Measurements from ENCODE around the gene SPDYE3. TPM values are rescaled to one million over a fixed set of nuclear protein-coding genes. Genes with fewer than 3 reads are reported as not detected.
A peak's percentile ranks its signal among the peaks of the same experiment; 100 is the strongest.
"Not testable (repeated sequence)": the region's sequence is repeated elsewhere in the genome, so short reads cannot be mapped to it uniquely, and the experiment has no call there.

SPDYE3 gene
- total RNA-seq, 2 donors from 2014 or later = not detected

GRCh38 chr7:100321648-100322047 lies 14.1 kb downstream of the SPDYE3 start:
- not testable (repeated sequence) for H3K9me3 Mint-ChIP-seq; H3K27me3 Mint-ChIP-seq; H3K36me3 Mint-ChIP-seq; H3K27ac Mint-ChIP-seq; H3K4me3 Mint-ChIP-seq; DNase-seq (ENCODE audit: low spot score); ATAC-seq
- H3K4me1 Mint-ChIP-seq (ENCODE audit: low read depth in 2 of 2) = peaks cover 13 to 21% of the 10 kb centered on the region in 2 donors

- peak overlapping the region in 1 of 2 donors; percentile 58 for H3K27ac Mint-ChIP-seq
- H3K4me1 Mint-ChIP-seq (ENCODE audit: low read depth in 2 of 2); H3K9me3 Mint-ChIP-seq; DNase-seq (ENCODE audit: low spot score); H3K36me3 Mint-ChIP-seq; H3K4me3 Mint-ChIP-seq; ATAC-seq; H3K27me3 Mint-ChIP-seq: not testable (repeated sequence)
Observed at GRCh38 chr7:100324194-100324593, 16.7 kb downstream of the SPDYE3 start.

- H3K27ac Mint-ChIP-seq; ATAC-seq; H3K4me3 Mint-ChIP-seq; H3K4me1 Mint-ChIP-seq (ENCODE audit: low read depth in 2 of 2); H3K9me3 Mint-ChIP-seq; H3K27me3 Mint-ChIP-seq; H3K36me3 Mint-ChIP-seq; DNase-seq (ENCODE audit: low spot score): not testable (repeated sequence)
Observed at GRCh38 chr7:100325671-100326070, 18.2 kb downstream of the SPDYE3 start.

- not testable (repeated sequence) for H3K27ac Mint-ChIP-seq; DNase-seq (ENCODE audit: low spot score); H3K4me3 Mint-ChIP-seq; H3K4me1 Mint-ChIP-seq (ENCODE audit: low read depth in 2 of 2); H3K9me3 Mint-ChIP-seq; ATAC-seq; H3K27me3 Mint-ChIP-seq; H3K36me3 Mint-ChIP-seq
Observed at GRCh38 chr7:100326914-100327313, 19.4 kb downstream of the SPDYE3 start.

- H3K4me3 Mint-ChIP-seq = peak overlapping the region; percentile 91
Observed at GRCh38 chr7:100335566-100336466, 28.3 kb downstream of the SPDYE3 start.

GRCh38 chr7:100338083-100338696 lies 30.7 kb downstream of the SPDYE3 start:
- H3K36me3 Mint-ChIP-seq = peaks cover 14% of the 10 kb centered on the region
- H3K4me3 Mint-ChIP-seq = not testable (repeated sequence)

More at GRCh38 chr7:100335566-100336466, 28.3 kb downstream of the SPDYE3 start:
- not testable (repeated sequence) for H3K9me3 Mint-ChIP-seq, H3K27me3 Mint-ChIP-seq, H3K36me3 Mint-ChIP-seq
- DNase-seq (ENCODE audit: low spot score) (peak; percentile 93), ATAC-seq (peak; percentile 98 to 99)
- peak overlapping the region; percentile 89 to 91 for H3K27ac Mint-ChIP-seq
- H3K4me1 Mint-ChIP-seq (ENCODE audit: low read depth in 2 of 2) = peaks cover 16% of the 10 kb centered on the region in 2 donors

GRCh38 chr7:100341286-100341685 lies 33.8 kb downstream of the SPDYE3 start:
- Mint-ChIP-seq H3K4me1 (ENCODE audit: low read depth in 2 of 2) (peaks cover 37 to 38% of the 10 kb centered on the region in 2 donors), H3K27ac (peak overlapping the region in 1 of 2 donors; percentile 54), H3K36me3 (peaks cover 19% of the 10 kb centered on the region)
- not testable (repeated sequence) for H3K27me3 Mint-ChIP-seq; ATAC-seq; H3K4me3 Mint-ChIP-seq; H3K9me3 Mint-ChIP-seq; DNase-seq (ENCODE audit: low spot score)

More at GRCh38 chr7:100338083-100338696, 30.7 kb downstream of the SPDYE3 start:
- not testable (repeated sequence) for H3K9me3 Mint-ChIP-seq; ATAC-seq; DNase-seq (ENCODE audit: low spot score); H3K27me3 Mint-ChIP-seq
- peaks cover 24 to 28% of the 10 kb centered on the region in 2 donors for H3K4me1 Mint-ChIP-seq (ENCODE audit: low read depth in 2 of 2)
- H3K27ac Mint-ChIP-seq = peak overlapping the region; percentile 44 to 53

- peak overlapping the region in 1 of 2 donors; percentile 54 for H3K27ac Mint-ChIP-seq
- no peaks in the 10 kb centered on the region for H3K9me3 Mint-ChIP-seq
- DNase-seq (ENCODE audit: low spot score) (no peak), ATAC-seq (no peak)
- H3K4me1 Mint-ChIP-seq (ENCODE audit: low read depth in 2 of 2) = peaks cover 33 to 34% of the 10 kb centered on the region in 2 donors
- peaks cover 20% of the 10 kb centered on the region for H3K36me3 Mint-ChIP-seq
- no peak overlapping the region for H3K4me3 Mint-ChIP-seq
- H3K27me3 Mint-ChIP-seq = no peaks in the 10 kb centered on the region
Observed at GRCh38 chr7:100342765-100343164, 35.3 kb downstream of the SPDYE3 start.

- not testable (repeated sequence) for H3K9me3 Mint-ChIP-seq; H3K27me3 Mint-ChIP-seq; DNase-seq (ENCODE audit: low spot score); H3K4me3 Mint-ChIP-seq
- Mint-ChIP-seq H3K36me3 (peaks cover 19% of the 10 kb centered on the region), H3K4me1 (ENCODE audit: low read depth in 2 of 2) (peaks cover 27 to 30% of the 10 kb centered on the region in 2 donors), H3K27ac (peak overlapping the region; percentile 88 to 89)
- peak in 1 of 2 donors; percentile 1 for ATAC-seq
Observed at GRCh38 chr7:100344124-100344559, 36.6 kb downstream of the SPDYE3 start.

GRCh38 chr7:100344560-100345287 lies 37.2 kb downstream of the SPDYE3 start:
- H3K27ac Mint-ChIP-seq = peak overlapping the region; percentile 88 to 89
- DNase-seq (ENCODE audit: low spot score) = peak; percentile 80
- not testable (repeated sequence) for H3K27me3 Mint-ChIP-seq, H3K9me3 Mint-ChIP-seq
- peaks cover 22% of the 10 kb centered on the region for H3K36me3 Mint-ChIP-seq
- peak overlapping the region; percentile 83 for H3K4me3 Mint-ChIP-seq
- peaks cover 27 to 31% of the 10 kb centered on the region in 2 donors for H3K4me1 Mint-ChIP-seq (ENCODE audit: low read depth in 2 of 2)
- peak; percentile 97 to 98 for ATAC-seq

GRCh38 chr7:100345288-100345672 lies 37.8 kb downstream of the SPDYE3 start:
- not testable (repeated sequence) for H3K9me3 Mint-ChIP-seq, H3K27me3 Mint-ChIP-seq
- DNase-seq (ENCODE audit: low spot score) (peak; percentile 80), ATAC-seq (peak; percentile 60 to 68)
- peak overlapping the region; percentile 88 to 89 for H3K27ac Mint-ChIP-seq
- H3K4me1 Mint-ChIP-seq (ENCODE audit: low read depth in 2 of 2) = peaks cover 27 to 34% of the 10 kb centered on the region in 2 donors
- H3K36me3 Mint-ChIP-seq = peaks cover 22% of the 10 kb centered on the region
- H3K4me3 Mint-ChIP-seq = peak overlapping the region; percentile 83

GRCh38 chr7:100346921-100347320 lies 39.4 kb downstream of the SPDYE3 start:
- no peak for DNase-seq (ENCODE audit: low spot score)
- peaks cover 23% of the 10 kb centered on the region for H3K36me3 Mint-ChIP-seq
- no peak overlapping the region for H3K4me3 Mint-ChIP-seq

GRCh38 chr7:100348805-100349204 lies 41.3 kb downstream of the SPDYE3 start:
- DNase-seq (ENCODE audit: low spot score) = no peak
- ATAC-seq = no peak
- peaks cover 42 to 45% of the 10 kb centered on the region in 2 donors for H3K4me1 Mint-ChIP-seq (ENCODE audit: low read depth in 2 of 2)
- no peaks in the 10 kb centered on the region for H3K27me3 Mint-ChIP-seq
- H3K9me3 Mint-ChIP-seq = no peaks in the 10 kb centered on the region
- no peak overlapping the region for H3K4me3 Mint-ChIP-seq
- H3K27ac Mint-ChIP-seq = peak overlapping the region; percentile 92 to 98
- peaks cover 18% of the 10 kb centered on the region for H3K36me3 Mint-ChIP-seq

More at GRCh38 chr7:100346921-100347320, 39.4 kb downstream of the SPDYE3 start:
- Mint-ChIP-seq H3K27ac (peak overlapping the region in 1 of 2 donors; percentile 26), H3K4me1 (ENCODE audit: low read depth in 2 of 2) (peaks cover 40% of the 10 kb centered on the region in 2 donors), H3K27me3 (no peaks in the 10 kb centered on the region), H3K9me3 (no peaks in the 10 kb centered on the region)
- ATAC-seq = no peak

Data from natural killer cell treated with Interleukin-12 subunit alpha and Interleukin-12 subunit beta and Interleukin-15 and Interleukin-18, amount 100 ng/mL, for 72 hours (primary cell).